Measurements from ENCODE around the gene TNFSF10.
"Not testable (repeated sequence)": the region's sequence is repeated elsewhere in the genome, so short reads cannot be mapped to it uniquely, and the experiment has no call there.

The TNFSF10 gene

DNA sequence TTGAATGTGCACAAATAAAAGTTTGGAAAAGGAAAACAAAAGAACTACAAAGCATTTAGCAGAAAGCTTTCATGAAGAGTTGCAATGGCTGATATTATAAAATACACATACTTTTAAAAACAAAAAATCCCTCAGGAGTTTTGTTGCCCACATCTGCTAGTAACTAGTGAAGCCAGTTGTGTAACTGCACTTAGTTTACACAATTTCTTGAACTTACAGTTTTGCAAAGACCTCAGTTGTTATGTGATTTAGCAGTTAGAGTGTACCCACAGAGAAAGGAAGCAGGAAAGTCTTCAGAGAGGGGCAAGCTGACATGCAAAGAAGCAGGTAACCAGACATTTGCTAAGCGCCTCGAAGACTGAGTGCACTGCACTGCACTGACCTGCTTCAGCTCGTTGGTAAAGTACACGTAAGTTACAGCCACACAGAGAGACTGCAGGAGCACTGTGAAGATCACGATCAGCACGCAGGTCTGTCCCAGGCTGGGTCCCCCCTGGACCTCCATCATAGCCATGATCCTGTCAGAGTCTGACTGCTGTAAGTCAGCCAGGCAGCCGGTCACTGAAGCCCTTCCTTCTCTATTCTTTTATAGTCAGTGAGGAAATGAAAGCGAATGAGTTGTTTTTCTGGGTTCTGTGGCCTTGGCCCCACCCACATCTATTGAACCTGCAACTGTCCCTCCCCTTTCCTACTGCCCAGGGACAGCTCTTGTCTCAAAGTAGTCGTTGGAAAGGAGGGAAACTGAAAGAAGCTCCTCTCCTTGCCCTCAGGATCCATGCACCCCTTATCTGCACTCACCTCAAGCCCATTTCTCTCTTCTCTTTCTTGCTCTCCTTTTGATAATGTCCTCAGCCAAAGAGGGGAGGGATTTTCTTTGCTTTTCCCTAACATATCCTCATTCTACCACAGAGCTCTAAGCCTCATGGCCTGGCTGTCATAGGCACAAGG is at the start of gene TNFSF10:
Gene TNFSF10 (minus strand): TSS at position 560 of the 948 bp plus-strand sequence. CDS start 46 bp downstream, at position 514.
- Histone ChIP-seq H3F3A (ENCODE audit: low read depth) (no peaks in the 10 kb centered on the region; the same call in 1 of the 2 replicates), H3K4me3 (ENCODE audit: low read length, poor library complexity, severe bottlenecking) (peak within 1 kb of the TSS; percentile 74), H2AFZ (ENCODE audit: low read length) (peak within 1 kb of the TSS; percentile 93), H3K9ac (ENCODE audit: low read depth, low read length, poor library complexity, severe bottlenecking) (peak within 1 kb of the TSS; percentile 70), H3K27me3 (ENCODE audit: insufficient read depth, low read length, poor library complexity, severe bottlenecking) (no peaks in the 10 kb centered on the region), H3K9me3 (ENCODE audit: insufficient read depth, low read depth, low read length) (no peaks in the 10 kb centered on the region), H3K36me3 (ENCODE audit: insufficient read depth, low read length) (no peaks in the 10 kb centered on the region), H3K79me2 (ENCODE audit: insufficient read depth, low read length) (no peaks in the 10 kb centered on the region), H3K4me1 (ENCODE audit: insufficient read depth, low read length, poor library complexity, severe bottlenecking) (peaks cover 35% of the 10 kb centered on the region), H3K9me2 (replicated peaks; ENCODE audit: low read depth, low read length) (no peaks in the 10 kb centered on the region), H3K4me2 (ENCODE audit: low read depth, low read length, poor library complexity, severe bottlenecking) (peak within 1 kb of the TSS; percentile 80), H4K20me1 (ENCODE audit: insufficient read depth, low read length, poor library complexity, severe bottlenecking) (no peaks in the 10 kb centered on the region)
- TF ChIP-seq EZH2phosphoT487 (IDR thresholded peaks at IDR 0.05; ENCODE audit: borderline replicate concordance) = no peak
- TF ChIP-seq, protein P1, sequence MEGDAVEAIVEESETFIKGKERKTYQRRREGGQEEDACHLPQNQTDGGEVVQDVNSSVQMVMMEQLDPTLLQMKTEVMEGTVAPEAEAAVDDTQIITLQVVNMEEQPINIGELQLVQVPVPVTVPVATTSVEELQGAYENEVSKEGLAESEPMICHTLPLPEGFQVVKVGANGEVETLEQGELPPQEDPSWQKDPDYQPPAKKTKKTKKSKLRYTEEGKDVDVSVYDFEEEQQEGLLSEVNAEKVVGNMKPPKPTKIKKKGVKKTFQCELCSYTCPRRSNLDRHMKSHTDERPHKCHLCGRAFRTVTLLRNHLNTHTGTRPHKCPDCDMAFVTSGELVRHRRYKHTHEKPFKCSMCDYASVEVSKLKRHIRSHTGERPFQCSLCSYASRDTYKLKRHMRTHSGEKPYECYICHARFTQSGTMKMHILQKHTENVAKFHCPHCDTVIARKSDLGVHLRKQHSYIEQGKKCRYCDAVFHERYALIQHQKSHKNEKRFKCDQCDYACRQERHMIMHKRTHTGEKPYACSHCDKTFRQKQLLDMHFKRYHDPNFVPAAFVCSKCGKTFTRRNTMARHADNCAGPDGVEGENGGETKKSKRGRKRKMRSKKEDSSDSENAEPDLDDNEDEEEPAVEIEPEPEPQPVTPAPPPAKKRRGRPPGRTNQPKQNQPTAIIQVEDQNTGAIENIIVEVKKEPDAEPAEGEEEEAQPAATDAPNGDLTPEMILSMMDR (conservative IDR thresholded peaks at IDR 0.05; ENCODE audit: low read length) = no peak

DNA sequence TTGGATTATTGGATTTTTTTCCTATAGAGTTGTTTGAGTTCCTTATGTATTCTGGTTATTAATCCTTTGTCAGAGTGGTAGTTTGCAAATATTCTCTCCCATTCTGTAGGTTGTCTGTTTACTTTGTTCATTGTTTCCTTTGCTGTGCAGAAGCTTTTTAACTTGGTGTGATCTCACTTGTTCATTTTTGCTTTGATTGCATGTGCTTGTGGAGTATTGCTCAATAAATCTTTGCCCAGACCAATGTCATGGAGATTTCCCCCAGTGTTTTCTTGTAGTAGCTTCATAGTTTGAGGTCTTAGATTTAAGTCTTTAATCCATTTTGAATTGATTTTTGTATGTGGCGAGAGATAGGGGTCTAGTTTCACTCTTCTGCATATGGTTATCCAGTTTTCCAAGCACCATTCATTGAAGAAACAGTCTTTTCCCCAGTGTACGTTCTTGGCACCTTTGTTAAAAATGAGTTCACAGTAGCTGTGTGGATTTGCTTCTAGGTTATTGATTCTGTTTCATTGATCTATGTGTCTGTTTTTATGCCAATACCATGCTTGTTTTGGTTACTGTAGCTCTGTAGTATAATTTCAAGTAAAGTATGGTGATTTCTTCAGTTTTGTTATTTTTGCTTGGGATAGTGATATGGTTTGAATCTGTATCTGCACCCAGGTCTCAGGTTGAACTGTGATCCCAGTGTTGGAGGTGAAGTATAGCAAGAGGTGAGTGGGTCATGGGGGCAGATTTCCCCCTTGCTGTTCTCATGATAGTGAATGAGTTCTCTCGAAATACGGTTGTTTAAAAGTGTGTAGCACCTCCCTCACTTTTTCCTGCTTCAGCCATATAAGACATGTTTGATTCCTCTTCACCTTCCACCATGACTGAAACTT is 46.1 kb upstream of the TNFSF10 start:
- Histone ChIP-seq H3K9ac (ENCODE audit: low read depth, low read length, poor library complexity, severe bottlenecking) (no peak overlapping the region), H3K9me2 (replicated peaks; ENCODE audit: low read depth, low read length) (no peaks in the 10 kb centered on the region), H3K27me3 (ENCODE audit: insufficient read depth, low read length, poor library complexity, severe bottlenecking) (no peaks in the 10 kb centered on the region), H3K9me3 (ENCODE audit: insufficient read depth, low read depth, low read length) (no peaks in the 10 kb centered on the region), H4K20me1 (ENCODE audit: insufficient read depth, low read length, poor library complexity, severe bottlenecking) (no peaks in the 10 kb centered on the region), H3K4me2 (ENCODE audit: low read depth, low read length, poor library complexity, severe bottlenecking) (no peak overlapping the region), H3K36me3 (ENCODE audit: insufficient read depth, low read length) (no peaks in the 10 kb centered on the region), H2AFZ (ENCODE audit: low read length) (no peak overlapping the region), H3K4me3 (ENCODE audit: low read length, poor library complexity, severe bottlenecking) (no peak overlapping the region), H3F3A (ENCODE audit: low read depth) (no peaks in the 10 kb centered on the region), H3K79me2 (ENCODE audit: insufficient read depth, low read length) (no peaks in the 10 kb centered on the region), H3K4me1 (ENCODE audit: insufficient read depth, low read length, poor library complexity, severe bottlenecking) (no peaks in the 10 kb centered on the region)
- TF ChIP-seq, protein P1 (conservative IDR thresholded peaks at IDR 0.05; ENCODE audit: low read length) = no peak
- no peak for TF ChIP-seq EZH2phosphoT487 (IDR thresholded peaks at IDR 0.05; ENCODE audit: borderline replicate concordance)

DNA sequence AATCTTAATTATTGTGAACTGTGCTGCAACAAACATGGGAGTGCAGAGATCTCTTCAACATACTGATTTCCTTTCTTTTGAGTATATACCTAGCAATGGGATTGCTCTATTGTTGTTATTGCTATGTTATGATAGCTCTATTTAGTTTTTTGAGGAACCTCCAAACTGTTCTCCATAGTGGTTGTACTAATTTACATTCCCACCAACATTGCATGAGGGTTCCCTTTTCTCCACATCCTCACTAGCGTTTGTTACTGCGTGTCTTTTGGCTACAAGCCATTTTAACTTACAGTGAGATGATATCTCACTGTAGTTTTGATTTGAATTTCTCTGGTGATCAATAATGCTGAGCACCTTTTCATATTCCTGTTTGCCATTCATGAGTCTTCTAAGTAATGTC is 45.5 kb upstream of the TNFSF10 start:
- Histone ChIP-seq H3K27me3 (ENCODE audit: insufficient read depth, low read length, poor library complexity, severe bottlenecking) (no peaks in the 10 kb centered on the region), H3K4me3 (ENCODE audit: low read length, poor library complexity, severe bottlenecking) (no peak overlapping the region), H3K36me3 (ENCODE audit: insufficient read depth, low read length) (no peaks in the 10 kb centered on the region), H4K20me1 (ENCODE audit: insufficient read depth, low read length, poor library complexity, severe bottlenecking) (no peaks in the 10 kb centered on the region), H3F3A (ENCODE audit: low read depth) (no peaks in the 10 kb centered on the region), H3K4me1 (ENCODE audit: insufficient read depth, low read length, poor library complexity, severe bottlenecking) (peaks cover under 1% of the 10 kb centered on the region), H3K79me2 (ENCODE audit: insufficient read depth, low read length) (no peaks in the 10 kb centered on the region), H2AFZ (ENCODE audit: low read length) (no peak overlapping the region), H3K9me3 (ENCODE audit: insufficient read depth, low read depth, low read length) (no peaks in the 10 kb centered on the region), H3K9me2 (replicated peaks; ENCODE audit: low read depth, low read length) (no peaks in the 10 kb centered on the region), H3K9ac (ENCODE audit: low read depth, low read length, poor library complexity, severe bottlenecking) (no peak overlapping the region), H3K4me2 (ENCODE audit: low read depth, low read length, poor library complexity, severe bottlenecking) (no peak overlapping the region)
- no peak for TF ChIP-seq EZH2phosphoT487 (IDR thresholded peaks at IDR 0.05; ENCODE audit: borderline replicate concordance)
- TF ChIP-seq, protein P1 (conservative IDR thresholded peaks at IDR 0.05; ENCODE audit: low read length) = no peak

DNA sequence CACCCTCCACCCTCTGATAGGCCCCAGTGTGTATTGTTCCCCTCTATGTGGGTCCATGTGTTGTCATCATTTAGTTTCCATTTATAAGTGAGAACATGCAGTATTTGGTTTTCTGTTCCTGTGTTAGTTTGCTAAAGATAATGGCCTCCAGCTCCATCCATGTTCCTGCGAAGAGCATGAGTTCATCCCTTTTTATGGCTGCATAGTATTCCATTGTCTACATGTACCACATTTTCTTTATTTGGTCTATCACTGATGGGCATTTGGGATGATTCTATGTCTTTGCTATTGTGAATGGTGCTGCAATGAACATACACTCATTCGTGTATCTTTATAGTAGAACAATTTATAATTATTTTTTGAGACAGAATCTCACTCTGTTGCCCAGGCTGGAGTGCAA is 43.6 kb upstream of the TNFSF10 start:
- H2AFZ ChIP-seq (ENCODE audit: low read length); H3K9me3 ChIP-seq (ENCODE audit: insufficient read depth, low read depth, low read length); H3K9me2 ChIP-seq (replicated peaks; ENCODE audit: low read depth, low read length); H3K27me3 ChIP-seq (ENCODE audit: insufficient read depth, low read length, poor library complexity, severe bottlenecking); H3K79me2 ChIP-seq (ENCODE audit: insufficient read depth, low read length); H4K20me1 ChIP-seq (ENCODE audit: insufficient read depth, low read length, poor library complexity, severe bottlenecking); H3K9ac ChIP-seq (ENCODE audit: low read depth, low read length, poor library complexity, severe bottlenecking); H3K36me3 ChIP-seq (ENCODE audit: insufficient read depth, low read length); H3K4me3 ChIP-seq (ENCODE audit: low read length, poor library complexity, severe bottlenecking); H3K4me2 ChIP-seq (ENCODE audit: low read depth, low read length, poor library complexity, severe bottlenecking); H3F3A ChIP-seq (ENCODE audit: low read depth): not testable (repeated sequence)
- peaks cover 12% of the 10 kb centered on the region for H3K4me1 ChIP-seq (ENCODE audit: insufficient read depth, low read length, poor library complexity, severe bottlenecking)

Data from Loucy (cell line).